ENCODE data around the gene EPS8.

EPS8 gene

GRCh38 chr12:15777355-15778012, 11.7 kb downstream of the EPS8 start:
- TF ChIP-seq CTCF (IDR thresholded peaks at IDR 0.05; ENCODE audit: control insufficient read depth, insufficient read depth, low read depth, low read length, missing control alignments) = no peak
- no peak overlapping the region for H3K4me3 ChIP-seq (ENCODE audit: control insufficient read depth, low read depth, low read length)

GRCh38 chr12:15776532-15776931, 12.7 kb downstream of the EPS8 start:
- no peak for TF ChIP-seq CTCF (IDR thresholded peaks at IDR 0.05; ENCODE audit: control insufficient read depth, insufficient read depth, low read depth, low read length, missing control alignments)
- no peak overlapping the region for H3K4me3 ChIP-seq (ENCODE audit: control insufficient read depth, low read depth, low read length)
- no peak for DNase-seq (ENCODE audit: low read depth)

More at GRCh38 chr12:15777355-15778012, 11.7 kb downstream of the EPS8 start:
- no peak for DNase-seq (ENCODE audit: low read depth)

DNA sequence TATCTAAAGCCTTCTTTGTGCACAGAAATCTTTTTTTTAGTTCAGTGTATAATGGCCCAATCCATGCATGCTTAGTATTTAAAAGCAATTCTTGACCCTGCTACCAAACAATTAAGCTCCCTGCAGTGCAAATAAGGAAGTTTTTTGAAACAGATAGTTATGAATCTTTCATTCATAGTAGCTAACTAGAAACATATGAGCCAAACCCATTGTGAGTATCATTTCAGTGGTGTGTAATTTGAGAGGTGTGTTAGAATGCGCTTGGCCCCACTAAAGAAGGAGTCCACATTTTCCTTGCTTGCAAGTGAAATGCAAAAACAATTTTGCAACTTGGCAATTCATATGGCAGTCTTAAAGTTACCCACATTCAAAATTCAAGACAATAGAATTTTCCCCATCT, 14.4 kb downstream of the EPS8 start:
- no peak overlapping the region for H3K4me3 ChIP-seq (ENCODE audit: control insufficient read depth, low read depth, low read length)
- TF ChIP-seq CTCF (IDR thresholded peaks at IDR 0.05; ENCODE audit: control insufficient read depth, insufficient read depth, low read depth, low read length, missing control alignments) = no peak
- DNase-seq (ENCODE audit: low read depth) = no peak

DNA sequence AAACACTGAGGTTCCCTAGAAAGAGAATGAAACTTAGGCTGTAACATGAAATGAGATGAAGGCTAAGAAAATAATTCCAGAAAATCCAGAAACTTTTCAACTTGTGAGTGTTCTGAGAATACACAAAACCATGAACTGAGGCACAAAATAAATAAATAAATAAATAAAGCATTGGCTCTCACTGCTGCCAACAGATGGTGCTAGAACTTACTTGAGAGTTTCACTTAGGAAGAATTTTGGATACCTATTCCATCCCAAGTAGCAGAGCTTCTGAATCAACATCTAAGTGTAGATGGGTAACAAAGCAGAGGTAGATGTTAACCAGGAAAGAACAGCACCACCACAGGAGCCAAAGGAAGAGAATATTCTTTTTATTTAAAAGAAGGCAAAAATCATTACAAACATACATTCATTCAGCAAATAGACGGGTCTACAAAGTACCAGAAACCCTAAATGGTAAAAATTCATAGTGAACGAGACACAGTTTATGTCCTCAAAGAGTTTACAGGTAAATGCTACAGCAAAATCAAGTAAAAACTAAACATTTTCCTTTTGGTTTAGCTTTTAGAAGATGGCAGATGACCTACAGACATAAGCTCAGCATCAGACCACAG, 16.7 kb downstream of the EPS8 start:
- TF ChIP-seq CTCF (IDR thresholded peaks at IDR 0.05; ENCODE audit: control insufficient read depth, insufficient read depth, low read depth, low read length, missing control alignments) = peak; percentile 44
- no peak for DNase-seq (ENCODE audit: low read depth)
- no peak overlapping the region for H3K4me3 ChIP-seq (ENCODE audit: control insufficient read depth, low read depth, low read length)

GRCh38 chr12:15770581-15770980, 18.6 kb downstream of the EPS8 start:
- DNase-seq (ENCODE audit: low read depth) = no peak
- no peak overlapping the region for H3K4me3 ChIP-seq (ENCODE audit: control insufficient read depth, low read depth, low read length)
- no peak for TF ChIP-seq CTCF (IDR thresholded peaks at IDR 0.05; ENCODE audit: control insufficient read depth, insufficient read depth, low read depth, low read length, missing control alignments)

GRCh38 chr12:15770021-15770420, 19.2 kb downstream of the EPS8 start:
- H3K4me3 ChIP-seq (ENCODE audit: control insufficient read depth, low read depth, low read length) = no peak overlapping the region
- DNase-seq (ENCODE audit: low read depth) = no peak
- TF ChIP-seq CTCF (IDR thresholded peaks at IDR 0.05; ENCODE audit: control insufficient read depth, insufficient read depth, low read depth, low read length, missing control alignments) = no peak
